Transverse colon (tissue), 4 donors: ENCODE data around the gene CRABP1.

Experiments
- CTCF ChIP-seq, 5 experiments: fragments of 200-600 bp in 3 of 5; fragments of 450-650 bp in 2 of 5; sonication (generic) in 3 of 5; IDR thresholded peaks; 1 replicate in 2 of 5; 2 replicates in 3 of 5; pipeline ENCODE4 v1.5.1; 2016 to 2017; ENCODE audit warnings: antibody characterized with exemption in 5 of 5, inconsistent platforms in 3 of 5, mild to moderate bottlenecking in 2 of 5, moderate library complexity in 1 of 5
- EP300 ChIP-seq: sonication (generic); formaldehyde crosslinking; IDR thresholded peaks from one replicate; pipeline ENCODE4 v1.6.1; 2017; ENCODE audit warnings: antibody characterized with exemption, low read depth
- POLR2A ChIP-seq: fragments of 450-650 bp; IDR thresholded peaks from one replicate; pipeline ENCODE4 v1.6.1; 2016; ENCODE audit warnings: antibody characterized with exemption, mild to moderate bottlenecking, moderate library complexity
- POLR2AphosphoS5 ChIP-seq, 3 donors: sonication (generic); formaldehyde crosslinking; IDR thresholded peaks; one replicate each; pipeline ENCODE4 v1.6.1; 2016; ENCODE audit warnings: antibody characterized with exemption in 3 of 3

DNA sequence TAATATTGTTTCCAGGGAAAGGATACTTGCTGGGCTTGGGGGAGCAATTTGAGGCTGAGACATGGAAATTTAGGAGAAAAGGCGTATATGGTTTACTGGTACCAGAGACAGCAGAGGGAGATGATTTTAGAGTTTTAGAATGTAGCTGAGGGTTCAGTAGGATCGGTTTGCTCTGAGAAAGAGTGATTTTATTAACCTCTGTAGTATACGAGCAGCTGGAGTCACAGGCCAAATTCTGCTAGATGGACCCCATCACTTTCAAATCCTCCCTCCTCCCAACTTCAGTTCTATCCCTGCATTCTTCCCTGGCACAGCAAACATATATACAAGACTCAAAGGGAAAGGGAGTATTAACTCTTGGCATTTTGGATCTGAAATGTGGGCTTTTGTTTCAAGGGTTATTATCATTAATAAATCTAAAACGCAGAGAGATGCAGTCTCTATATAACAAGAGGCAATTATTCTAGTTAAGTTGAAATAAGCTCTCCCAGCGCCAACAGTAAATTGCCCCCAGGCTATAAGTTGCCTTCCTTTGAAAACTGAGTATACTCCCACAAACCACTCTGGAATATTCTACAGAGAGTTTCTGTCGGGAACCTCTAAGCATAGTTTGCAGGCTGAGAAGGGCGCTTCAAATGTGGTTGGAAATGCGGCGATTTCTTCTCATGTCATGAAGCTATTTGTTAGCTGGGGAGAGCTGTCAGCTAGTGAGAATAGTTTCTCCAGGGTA, 5.4 kb downstream of the CRABP1 start:
- TF ChIP-seq CTCF (IDR thresholded peaks at IDR 0.05), result no peak
- TF ChIP-seq POLR2A, result no peak
- no peak for TF ChIP-seq EP300
- TF ChIP-seq POLR2AphosphoS5 (IDR thresholded peaks at IDR 0.05), result no peak
